SK-N-MC (cell line): ENCODE results near the gene PLXNA4.

ENCODE experiments used
- DNase-seq: peaks from one replicate; pipeline ENCODE4 v3.0.0-alpha.2; 2011; ENCODE audit warnings: low read depth, low spot score
- H3K27ac ChIP-seq: fragments of 200-600 bp; sonication (generic); 2 replicates; pipeline ENCODE4 v1.5.1; 2016; ENCODE audit warnings: mixed run types
- H3K36me3 ChIP-seq: fragments of 200-600 bp; sonication (generic); 2 replicates; pipeline ENCODE4 v1.6.1; 2017; ENCODE audit warnings: antibody characterized with exemption, low read length, mixed read lengths; ENCODE audit not compliant: insufficient read depth
- H3K4me3 ChIP-seq: fragments of 200-600 bp; sonication (generic); 2 replicates; pipeline ENCODE4 v1.5.1; 2016
- H3K9ac ChIP-seq: fragments of 200-600 bp; sonication (generic); 2 replicates; pipeline ENCODE4 v1.8.0; 2017; ENCODE audit warnings: mixed run types, mixed read lengths; ENCODE audit not compliant: insufficient read length
- H3K9me3 ChIP-seq: fragments of 200-600 bp; sonication (generic); 2 replicates; pipeline ENCODE4 v1.6.1; 2017; ENCODE audit warnings: low read depth, mild to moderate bottlenecking, antibody characterized with exemption, low read length, moderate library complexity, mixed read lengths
- EZH2 ChIP-seq: fragments of 200-600 bp; sonication (generic); IDR thresholded peaks from one replicate; pipeline ENCODE4 v1.6.1; 2017; ENCODE audit warnings: antibody characterized with exemption
- FOXP2 ChIP-seq: optimal IDR thresholded peaks from 2 replicates; pipeline ENCODE3; 2011; ENCODE audit warnings: mild to moderate bottlenecking, moderate library complexity; ENCODE audit not compliant: insufficient read depth; ENCODE audit errors: extremely low read length, control extremely low read depth
- POLR2AphosphoS5 ChIP-seq: IDR thresholded peaks from 2 replicates; pipeline ENCODE4 v1.6.1; 2012; ENCODE audit warnings: mild to moderate bottlenecking, low read depth, low read length, borderline replicate concordance

Gene PLXNA4

DNA sequence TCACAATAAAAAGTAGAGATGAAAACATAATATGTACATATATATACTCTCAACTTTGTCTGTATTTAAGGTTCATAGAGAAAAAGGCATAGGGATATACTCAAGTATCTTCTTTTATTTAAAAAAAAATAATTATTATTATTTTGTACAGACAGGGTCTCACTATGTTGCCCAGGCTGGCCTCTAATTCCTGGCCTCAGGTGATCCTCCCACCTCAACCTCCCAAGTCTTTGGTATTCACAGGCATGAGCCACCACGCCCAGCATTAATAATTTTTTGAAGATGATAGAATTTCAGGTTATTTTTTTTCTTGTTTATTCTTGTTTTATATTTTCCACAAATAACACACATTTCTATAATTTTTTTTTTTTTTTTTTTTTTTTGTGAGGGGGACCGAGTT lies 113.8 kb downstream of the PLXNA4 start:
- no peak for TF ChIP-seq FOXP2
- TF ChIP-seq EZH2 = no peak
- no peak for TF ChIP-seq POLR2AphosphoS5
- H3K9ac ChIP-seq = no peak overlapping the region
- H3K9me3 ChIP-seq = no peaks in the 10 kb centered on the region

DNA sequence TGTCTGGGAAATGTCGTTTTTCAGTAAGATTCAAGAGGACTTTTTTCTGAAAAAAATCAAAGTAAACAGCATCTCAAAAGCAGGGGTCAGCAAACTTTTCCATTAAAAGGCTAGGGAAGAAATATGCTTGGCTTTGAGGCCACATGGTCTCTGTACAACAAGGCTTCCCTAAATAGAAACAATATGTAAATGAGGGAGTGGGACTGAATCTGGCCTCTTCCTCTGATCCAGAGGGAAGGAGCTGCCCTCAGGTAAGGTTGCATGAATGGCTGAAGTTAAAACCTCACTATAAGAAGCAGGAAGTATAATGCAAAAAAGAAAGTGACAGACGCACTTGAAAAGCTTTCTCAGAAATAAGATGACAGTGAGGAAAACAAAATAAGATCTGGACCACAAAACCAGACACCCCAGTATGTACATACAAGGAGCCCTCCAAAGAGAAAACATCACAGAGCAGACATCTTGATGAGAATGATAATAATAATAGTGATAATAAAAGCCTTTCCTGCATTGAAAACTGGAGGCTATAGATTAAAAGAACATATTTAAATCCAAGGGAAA lies 115.2 kb downstream of the PLXNA4 start:
- H3K27ac ChIP-seq = no peak overlapping the region
- no peak for TF ChIP-seq POLR2AphosphoS5
- no peak for TF ChIP-seq FOXP2
- no peak for TF ChIP-seq EZH2
- DNase-seq = no peak
- H3K9me3 ChIP-seq = no peaks in the 10 kb centered on the region
- no peak overlapping the region for H3K4me3 ChIP-seq
- no peaks in the 10 kb centered on the region for H3K36me3 ChIP-seq
- no peak overlapping the region for H3K9ac ChIP-seq

More for the DNA sequence above, 113.8 kb downstream of the PLXNA4 start:
- H3K36me3 ChIP-seq = no peaks in the 10 kb centered on the region
- no peak overlapping the region for H3K4me3 ChIP-seq
- H3K27ac ChIP-seq = no peak overlapping the region
- no peak for DNase-seq

- DNase-seq = no peak
- Histone ChIP-seq H3K27ac (no peak overlapping the region), H3K36me3 (no peaks in the 10 kb centered on the region), H3K9ac (no peak overlapping the region), H3K9me3 (no peaks in the 10 kb centered on the region), H3K4me3 (no peak overlapping the region)
- no peak for TF ChIP-seq POLR2AphosphoS5
- no peak for TF ChIP-seq FOXP2
- no peak for TF ChIP-seq EZH2
These were observed 117.5 kb downstream of the PLXNA4 start for GRCh38 chr7:132458729-132459128.

GRCh38 chr7:132457658-132458057 lies 118.6 kb downstream of the PLXNA4 start:
- no peaks in the 10 kb centered on the region for H3K9me3 ChIP-seq
- TF ChIP-seq EZH2 = no peak
- TF ChIP-seq POLR2AphosphoS5 = no peak
- no peak for TF ChIP-seq FOXP2
- DNase-seq = no peak
- H3K36me3 ChIP-seq = no peaks in the 10 kb centered on the region
- H3K4me3 ChIP-seq = no peak overlapping the region
- H3K27ac ChIP-seq = no peak overlapping the region
- no peak overlapping the region for H3K9ac ChIP-seq

DNA sequence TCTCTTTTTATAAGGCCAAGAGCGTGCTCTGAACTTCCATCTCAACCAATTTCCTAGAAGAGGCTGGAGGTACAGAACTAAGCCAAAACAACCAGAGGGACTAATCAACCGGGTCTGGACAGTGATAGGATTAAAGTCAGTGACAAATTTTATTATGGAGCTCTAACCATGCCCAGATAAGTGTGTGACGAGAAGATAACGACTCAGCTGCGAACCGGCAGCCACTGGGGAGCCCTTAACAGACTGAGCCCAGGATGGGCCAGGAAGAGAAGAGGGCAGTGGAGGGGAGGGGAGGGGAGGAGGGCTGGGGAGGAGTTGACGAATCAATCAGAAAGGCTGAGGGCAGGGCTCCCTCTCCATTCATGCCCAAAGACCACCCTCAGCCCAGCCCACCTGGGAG lies 119.9 kb downstream of the PLXNA4 start:
- H3K4me3 ChIP-seq = no peak overlapping the region
- H3K27ac ChIP-seq = no peak overlapping the region
- TF ChIP-seq FOXP2 (no peak), POLR2AphosphoS5 (no peak), EZH2 (no peak)
- no peaks in the 10 kb centered on the region for H3K36me3 ChIP-seq
- no peaks in the 10 kb centered on the region for H3K9me3 ChIP-seq
- DNase-seq = no peak
- H3K9ac ChIP-seq = no peak overlapping the region

- DNase-seq = no peak
- no peaks in the 10 kb centered on the region for H3K9me3 ChIP-seq
- TF ChIP-seq EZH2 (no peak), POLR2AphosphoS5 (no peak)
- no peak overlapping the region for H3K9ac ChIP-seq
- no peak overlapping the region for H3K27ac ChIP-seq
- no peaks in the 10 kb centered on the region for H3K36me3 ChIP-seq
- no peak overlapping the region for H3K4me3 ChIP-seq
These were observed 120.9 kb downstream of the PLXNA4 start for GRCh38 chr7:132455378-132455777.

DNA sequence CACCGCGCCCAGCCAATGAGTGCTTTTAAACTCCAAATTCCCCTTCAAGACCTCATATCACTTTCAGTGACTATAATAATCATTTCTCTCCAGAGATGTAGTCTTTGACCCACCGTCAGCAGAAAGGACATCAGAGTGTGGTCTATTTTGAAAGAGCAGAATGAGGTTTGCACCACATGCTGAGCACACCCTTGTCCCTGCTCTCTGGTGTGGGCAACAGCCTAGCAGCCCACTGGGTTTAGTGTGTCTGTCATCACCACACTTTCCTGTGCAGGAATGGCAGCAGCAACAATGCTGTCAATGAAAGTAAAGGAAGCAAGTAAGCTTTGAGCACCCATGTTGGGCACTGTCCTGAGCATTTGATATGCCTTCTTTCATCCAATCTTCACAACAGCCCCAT lies 122.4 kb downstream of the PLXNA4 start:
- H3K9ac ChIP-seq = no peak overlapping the region
- no peaks in the 10 kb centered on the region for H3K9me3 ChIP-seq
- DNase-seq = no peak
- no peak overlapping the region for H3K4me3 ChIP-seq
- H3K36me3 ChIP-seq = no peaks in the 10 kb centered on the region
- TF ChIP-seq EZH2 (no peak), FOXP2 (no peak), POLR2AphosphoS5 (no peak)
- no peak overlapping the region for H3K27ac ChIP-seq

- no peak for TF ChIP-seq POLR2AphosphoS5
- Histone ChIP-seq H3K9me3 (no peaks in the 10 kb centered on the region), H3K36me3 (no peaks in the 10 kb centered on the region), H3K4me3 (no peak overlapping the region), H3K9ac (no peak overlapping the region), H3K27ac (no peak overlapping the region)
- no peak for DNase-seq
These were observed 125.1 kb downstream of the PLXNA4 start for GRCh38 chr7:132451161-132451560.

DNA sequence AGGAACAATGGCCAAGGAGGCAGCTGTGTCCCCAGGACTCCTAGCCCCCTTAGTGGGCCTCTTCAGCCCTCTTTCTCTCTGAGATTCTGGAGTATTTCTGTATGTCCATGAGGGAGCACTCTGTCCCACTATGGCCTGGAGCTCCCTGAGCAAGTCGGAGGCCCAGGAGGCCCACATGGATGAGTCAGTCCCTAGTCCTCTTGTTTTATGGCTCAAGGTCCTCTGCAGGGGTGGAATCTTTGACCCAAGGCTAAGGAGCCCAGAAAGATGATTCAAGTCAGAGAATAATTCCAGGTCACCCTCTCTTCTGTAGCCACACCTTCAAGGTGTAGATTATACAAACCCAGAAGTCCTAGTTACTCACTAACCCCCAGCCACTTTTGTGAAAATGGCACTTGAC lies 125.6 kb downstream of the PLXNA4 start:
- no peak overlapping the region for H3K4me3 ChIP-seq
- no peaks in the 10 kb centered on the region for H3K9me3 ChIP-seq
- H3K27ac ChIP-seq = no peak overlapping the region
- H3K9ac ChIP-seq = no peak overlapping the region
- DNase-seq = no peak
- TF ChIP-seq FOXP2 = no peak
- TF ChIP-seq EZH2 = no peak
- TF ChIP-seq POLR2AphosphoS5 = no peak
- H3K36me3 ChIP-seq = no peaks in the 10 kb centered on the region
